HG02588 (cell line): Measurements from ENCODE around the gene ST6GALNAC4.

Experiments
- ATAC-seq: cut with Tn5 transposase; IDR thresholded peaks from one replicate; pipeline ENCODE4 v1.9.1; 2021; ENCODE audit warnings: mild to moderate bottlenecking, moderate library complexity; ENCODE audit not compliant: unreplicated experiment

ST6GALNAC4 gene

DNA sequence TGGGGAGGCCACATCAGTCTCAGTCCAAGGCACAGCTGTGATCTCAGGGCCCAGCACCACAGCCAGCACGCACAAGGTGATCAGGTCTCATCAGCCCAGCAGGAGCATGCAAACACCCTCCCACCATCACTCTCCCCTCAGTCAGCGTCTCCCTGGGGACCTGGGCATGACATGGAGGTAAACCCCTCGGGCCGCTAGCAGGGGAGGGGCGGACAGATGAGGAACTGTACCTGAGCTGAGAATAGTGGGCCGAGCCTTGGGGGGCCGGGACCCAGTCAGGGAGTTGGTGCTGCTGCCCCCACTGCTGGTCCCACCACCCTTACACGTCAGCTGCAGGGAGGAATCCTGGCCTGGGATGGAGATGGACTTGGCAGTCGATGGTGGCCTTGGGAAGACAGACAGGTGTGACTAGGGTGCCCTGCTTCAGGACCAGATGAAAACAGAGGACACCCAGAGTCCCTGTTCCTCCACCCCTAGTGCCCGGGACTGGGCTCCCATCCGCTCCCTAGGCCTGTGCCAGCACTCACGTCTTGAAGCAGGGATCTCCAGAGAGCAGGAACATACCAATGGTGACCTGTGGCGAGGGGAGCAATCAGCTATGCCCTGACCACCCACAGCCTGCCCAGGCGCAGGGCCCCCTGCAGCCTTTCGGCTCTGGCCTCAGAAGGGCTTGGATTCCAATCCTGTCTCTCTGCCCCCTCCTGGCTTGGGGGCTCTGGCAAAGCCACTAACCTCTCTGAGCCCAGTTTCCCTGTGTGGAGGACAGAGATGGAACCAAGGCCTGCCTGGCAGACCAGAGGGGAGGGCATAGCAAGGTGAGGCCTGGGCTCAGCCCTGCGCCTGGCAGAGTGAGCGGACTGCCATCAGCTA is 31.2 kb upstream of the ST6GALNAC4 start:
- ATAC-seq = no peak

DNA sequence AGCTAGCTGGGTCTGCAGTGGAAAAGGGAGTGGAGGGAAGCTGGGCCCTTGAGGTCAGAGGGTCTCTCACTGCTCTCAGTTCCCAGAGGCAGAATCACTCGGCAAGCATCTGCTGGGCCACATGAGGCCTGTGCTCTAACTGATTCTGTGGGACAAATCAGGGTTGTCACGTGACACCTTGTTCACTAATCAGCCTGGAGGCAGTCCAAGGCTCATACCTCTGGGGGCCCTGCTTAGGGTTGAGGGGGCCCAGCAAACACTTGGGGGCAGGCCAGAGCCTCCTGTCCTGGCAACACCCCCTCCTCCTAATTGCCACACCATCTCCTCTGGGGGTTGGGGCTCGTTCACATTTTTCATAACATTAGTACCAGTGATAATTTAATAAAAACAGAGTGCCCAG is 29.9 kb upstream of the ST6GALNAC4 start:
- ATAC-seq = no peak

DNA sequence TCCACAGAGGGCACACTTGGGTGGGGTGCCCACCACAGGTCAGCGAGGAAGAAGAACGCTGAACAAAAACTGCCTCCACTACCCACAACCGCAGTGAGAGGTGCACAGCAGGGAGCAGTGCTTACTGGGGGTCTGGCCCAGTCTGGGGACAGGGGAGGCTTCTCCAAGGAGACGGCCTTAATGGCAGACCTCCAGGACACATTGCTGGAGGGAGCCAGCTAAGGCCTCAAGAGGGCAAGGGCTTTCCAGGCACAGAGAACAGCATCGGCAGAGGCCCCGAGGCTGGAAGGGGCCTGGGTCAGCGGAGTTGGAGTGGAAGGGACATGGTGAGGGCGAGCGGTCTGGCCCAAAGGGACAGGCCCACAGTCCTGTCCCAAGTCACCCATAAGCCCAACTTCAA is 29.1 kb upstream of the ST6GALNAC4 start:
- ATAC-seq = no peak

DNA sequence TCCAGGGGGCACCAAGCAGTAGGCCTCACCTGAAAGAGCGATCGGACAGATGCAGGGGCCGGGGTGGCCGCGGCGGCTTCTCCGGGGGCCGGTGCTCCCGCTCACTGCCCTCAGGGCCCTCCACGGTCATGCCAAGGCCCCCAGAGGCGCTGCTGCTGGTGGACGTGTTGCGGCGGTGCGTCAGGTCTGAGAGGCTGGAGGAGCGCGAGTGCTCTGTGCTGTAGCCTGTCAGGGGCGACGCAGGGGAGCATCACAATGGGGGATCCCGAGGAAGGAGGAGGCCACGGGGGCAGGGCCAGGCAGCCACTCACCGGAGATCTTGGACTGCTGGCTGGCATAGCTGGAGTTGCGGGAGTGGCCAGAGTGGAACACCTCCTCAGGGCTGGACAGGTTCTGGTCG is 28.5 kb upstream of the ST6GALNAC4 start:
- no peak for ATAC-seq

DNA sequence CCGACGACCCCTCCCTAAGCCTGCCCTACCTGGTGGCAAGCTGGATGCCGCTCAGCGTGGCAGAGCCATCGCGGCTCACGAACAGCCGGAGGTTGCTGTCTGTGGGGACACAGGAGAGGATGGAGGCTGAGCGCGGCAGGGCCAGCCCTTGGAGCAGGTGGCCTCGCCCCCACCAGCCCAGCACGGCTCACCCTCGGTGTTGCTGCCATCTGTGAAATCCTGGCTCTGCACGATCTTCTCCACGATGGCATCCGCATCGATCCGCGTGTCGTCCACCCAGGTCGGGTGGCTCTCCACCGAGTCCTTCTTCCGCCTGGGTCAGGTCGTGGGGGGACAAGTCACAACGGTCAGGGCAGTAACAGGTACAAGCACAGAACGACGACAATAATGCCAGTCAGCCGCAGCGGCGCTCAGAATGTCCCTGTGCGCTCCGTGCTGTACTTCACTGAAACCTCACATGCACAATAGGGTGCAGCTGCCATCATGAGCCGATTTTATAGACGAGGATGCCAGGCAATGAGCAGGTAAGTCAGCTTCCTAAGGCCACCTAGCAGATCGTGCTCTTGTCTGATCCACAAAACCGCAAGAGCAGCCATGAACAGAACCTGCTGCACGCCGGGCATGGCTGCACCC is 27.9 kb upstream of the ST6GALNAC4 start:
- no peak for ATAC-seq

DNA sequence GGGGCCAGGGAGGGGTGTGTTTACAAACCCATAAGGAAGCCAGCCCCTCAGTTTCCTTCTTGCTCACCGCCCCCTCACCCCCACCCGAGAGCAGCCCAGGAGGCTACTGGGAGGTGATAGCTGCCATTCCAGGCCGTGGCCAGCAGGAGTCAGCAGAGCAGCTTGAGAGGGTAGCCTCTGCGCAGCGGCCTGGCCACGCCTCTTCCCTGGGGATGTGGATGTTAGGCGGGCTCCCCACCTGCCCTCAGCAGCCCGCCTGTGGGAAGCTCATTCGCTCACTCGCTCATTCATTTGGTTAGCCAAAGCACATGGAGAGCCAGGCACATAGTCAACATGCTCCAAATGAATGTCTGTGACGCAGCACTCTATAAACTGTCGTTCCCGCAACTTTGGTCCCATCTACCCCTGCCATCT is 26.9 kb upstream of the ST6GALNAC4 start:
- peak; percentile 56 for ATAC-seq

DNA sequence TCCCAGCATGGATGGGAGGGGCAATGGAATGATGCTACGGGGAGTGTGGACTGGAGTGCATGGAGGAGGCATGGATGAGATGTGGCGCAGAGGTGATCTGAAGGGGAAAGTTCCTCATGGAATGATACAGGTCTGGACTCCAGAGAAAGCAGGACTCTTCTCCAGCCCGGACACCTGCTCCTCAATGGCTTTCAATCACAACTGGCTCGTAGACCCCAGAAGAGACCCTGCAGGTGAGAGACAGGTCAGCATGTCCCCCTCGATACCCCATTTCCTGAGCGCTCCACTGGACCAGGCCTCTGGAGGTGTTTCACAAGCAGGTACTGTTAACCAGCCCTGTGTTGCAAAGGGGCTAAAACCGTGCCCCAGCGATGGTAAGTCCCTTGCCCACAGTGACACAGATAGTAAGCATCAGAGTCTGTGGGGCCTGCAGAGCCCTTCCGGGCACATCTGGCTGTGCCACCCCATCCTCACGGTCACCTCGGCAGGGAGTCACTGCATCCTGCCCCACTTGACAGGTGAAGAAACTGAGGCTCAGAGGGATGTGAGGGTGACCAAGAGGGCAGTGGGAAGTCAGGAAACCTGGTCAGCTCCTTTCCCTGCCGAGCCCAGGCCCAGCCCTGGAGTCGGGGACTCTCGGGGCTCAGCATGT is 26.3 kb upstream of the ST6GALNAC4 start:
- ATAC-seq = peak; percentile 8

DNA sequence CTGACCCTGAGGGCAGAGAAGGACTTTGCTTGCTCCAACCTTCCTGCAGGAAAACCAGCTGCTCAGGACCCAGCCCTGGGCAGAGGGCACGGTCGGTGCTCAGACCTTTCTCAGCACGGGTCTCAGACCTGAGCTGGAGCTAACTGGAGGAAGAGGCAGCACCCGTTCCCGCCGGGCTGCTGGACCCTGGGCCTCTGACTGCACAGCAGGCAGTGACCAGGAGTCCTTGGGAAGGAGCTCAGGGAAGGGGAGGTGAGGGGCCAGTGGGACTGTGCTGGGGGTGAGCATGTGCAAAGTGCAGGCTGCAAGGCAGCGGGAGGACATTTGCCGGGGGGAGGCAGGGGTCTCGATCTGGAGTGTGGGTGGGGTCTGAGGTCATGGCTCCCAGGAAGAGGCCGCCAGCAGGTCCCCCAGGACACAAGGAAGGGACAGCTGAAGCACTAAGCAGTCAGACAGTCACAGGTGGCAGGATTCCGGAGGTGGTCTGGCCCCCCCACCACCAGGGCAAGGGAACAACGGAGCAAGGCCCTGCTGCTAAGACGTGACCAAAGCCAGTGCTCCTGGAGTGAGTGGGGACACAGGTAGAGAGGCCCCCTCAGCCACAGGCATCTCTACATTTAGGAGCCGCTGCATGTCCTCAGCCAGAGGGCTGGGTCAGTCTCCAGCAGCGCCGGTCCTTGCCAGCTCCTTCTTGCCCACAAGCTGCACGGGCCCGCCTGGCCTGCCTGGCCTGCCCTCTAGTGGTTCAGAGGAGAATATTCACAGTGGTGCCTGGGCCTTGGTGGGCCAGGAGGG is 25.6 kb upstream of the ST6GALNAC4 start:
- no peak for ATAC-seq

DNA sequence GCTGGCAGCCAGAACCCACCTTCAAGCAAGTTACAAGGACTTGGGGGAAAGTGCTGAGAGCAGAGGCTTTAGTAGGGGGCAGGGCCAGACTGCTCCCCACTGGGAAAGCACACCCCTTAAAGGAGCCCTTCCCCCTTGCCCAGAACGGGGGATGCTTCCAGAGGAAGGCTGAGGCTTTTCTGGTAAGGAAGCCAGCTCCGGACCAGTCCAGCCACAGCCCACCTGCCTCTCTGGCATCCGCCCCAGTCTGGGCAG is 25.0 kb upstream of the ST6GALNAC4 start:
- no peak for ATAC-seq

DNA sequence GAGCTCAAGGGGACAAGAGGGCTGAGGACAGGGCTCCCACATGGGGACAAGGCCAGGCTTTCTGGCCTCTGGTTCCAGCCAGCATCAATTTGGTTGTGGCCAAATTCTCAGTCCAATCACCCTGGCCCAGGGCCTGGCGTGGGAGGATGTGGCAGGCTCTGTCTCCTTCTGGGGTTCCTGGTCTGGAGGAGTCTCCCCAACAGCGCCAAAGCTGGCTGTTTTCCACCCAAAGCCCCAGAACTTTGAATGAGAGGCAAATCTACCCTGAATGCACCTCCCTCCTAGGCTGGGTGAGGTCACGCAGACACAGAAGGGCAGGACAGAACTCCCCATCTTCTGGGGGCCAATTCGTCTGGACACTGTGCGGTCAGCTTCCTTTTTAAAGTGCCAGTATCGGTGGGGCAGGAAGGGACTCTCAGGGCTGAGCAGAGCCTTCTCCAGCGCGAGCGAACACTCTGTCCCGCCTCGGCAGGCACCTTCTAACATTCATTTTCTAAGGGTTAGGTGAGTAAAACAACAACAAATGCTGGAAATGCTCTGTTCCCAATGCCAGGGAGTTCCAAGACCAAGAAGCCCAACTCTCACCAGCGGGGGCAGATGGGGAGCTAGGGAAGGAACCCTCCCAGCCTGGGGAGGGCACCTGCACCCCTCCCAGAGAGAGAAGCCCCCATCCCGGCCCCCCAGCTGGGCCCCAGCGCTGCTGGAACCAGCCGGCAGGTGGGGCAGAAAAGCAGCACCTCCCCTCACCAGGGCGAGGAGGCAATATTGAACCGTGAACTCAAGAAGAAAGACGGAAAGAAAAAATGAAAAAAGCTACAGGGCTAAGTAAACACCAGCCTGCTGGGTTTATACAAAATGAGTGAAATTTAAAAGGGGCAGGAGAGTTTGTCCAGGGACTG is 24.5 kb upstream of the ST6GALNAC4 start:
- no peak for ATAC-seq

DNA sequence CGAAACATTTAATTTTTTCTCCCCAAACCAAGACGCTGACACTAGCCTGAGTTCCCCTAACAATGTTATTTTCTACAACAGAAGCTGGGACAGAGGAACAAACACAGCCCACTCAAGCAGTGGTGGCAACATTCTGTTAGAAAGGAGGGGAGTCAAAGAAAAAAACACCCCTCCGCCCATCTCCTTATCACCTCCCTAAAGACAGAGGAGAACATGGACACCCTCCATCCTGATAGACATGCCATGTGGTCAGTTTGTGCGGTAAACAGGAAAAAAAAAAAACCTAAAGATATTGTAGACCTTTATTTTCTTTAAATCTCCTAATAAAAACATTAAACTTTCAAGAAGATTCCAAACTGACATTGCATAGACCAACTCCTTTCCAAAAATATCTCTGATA is 23.8 kb upstream of the ST6GALNAC4 start:
- ATAC-seq = no peak

DNA sequence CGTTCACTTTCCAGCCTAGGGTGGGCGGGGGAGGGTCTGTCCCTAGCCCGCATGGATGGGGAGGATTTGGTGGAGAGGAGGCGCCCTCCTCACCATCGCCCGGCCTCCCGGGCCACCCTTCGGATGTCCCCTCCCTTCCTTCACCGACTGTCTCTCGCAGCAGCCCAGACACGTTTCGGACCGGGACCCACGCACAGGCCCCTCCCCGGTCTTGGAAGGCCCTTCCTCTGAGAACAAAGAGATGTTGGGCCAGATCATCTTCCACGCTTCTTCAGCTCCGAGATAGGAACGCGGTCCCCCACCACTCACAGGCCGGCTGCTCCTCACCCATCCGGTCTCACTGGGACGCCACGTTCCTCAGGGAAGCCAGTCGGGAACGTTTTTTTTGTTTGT is 21.5 kb upstream of the ST6GALNAC4 start:
- ATAC-seq = no peak

DNA sequence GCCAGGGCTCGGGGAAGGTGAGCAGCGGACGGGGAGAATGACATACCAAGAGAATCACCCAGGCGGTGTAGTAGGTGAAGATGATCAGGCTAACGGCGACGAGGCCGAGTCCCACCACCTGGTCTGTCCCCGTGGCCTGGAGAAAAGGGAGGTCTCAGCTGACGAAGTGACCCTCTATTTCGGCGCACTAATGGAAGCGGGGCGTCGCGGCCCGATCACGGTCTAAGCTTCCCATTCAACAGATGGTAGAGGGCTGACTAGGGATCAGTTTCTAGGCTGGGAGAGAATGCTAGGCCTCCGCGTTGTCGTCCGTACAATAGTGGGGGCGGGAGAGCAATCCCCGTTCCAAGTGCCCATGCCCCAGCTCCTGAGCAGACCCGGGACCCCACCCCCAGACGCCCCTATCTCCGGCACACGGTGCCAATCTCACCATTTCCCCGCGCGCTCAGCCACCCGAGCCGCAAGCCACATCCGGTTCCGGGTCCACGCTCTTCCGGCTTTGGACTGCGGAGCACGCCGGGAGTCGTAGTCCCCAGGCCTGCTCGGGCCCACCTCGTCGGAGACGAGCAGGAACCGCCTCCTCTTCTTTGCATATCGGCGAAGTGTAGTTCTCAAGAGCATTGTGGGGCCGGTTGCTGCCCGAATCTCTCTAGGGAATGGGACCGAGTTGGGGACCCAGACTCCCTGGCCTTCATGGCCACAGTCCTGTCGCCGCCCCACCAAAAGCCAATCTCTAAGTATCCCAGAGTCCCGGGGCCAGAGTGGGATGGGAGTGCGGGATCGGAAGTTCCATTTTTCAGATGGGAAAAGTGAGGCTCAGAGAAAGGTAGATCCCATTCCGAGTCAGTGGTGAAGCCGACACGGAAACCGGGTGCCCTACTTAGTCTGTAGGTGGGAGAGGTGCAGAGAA is 20.8 kb upstream of the ST6GALNAC4 start, which contains the start of gene DPM2:
Gene DPM2 (minus strand): TSS at position 467 of the 910 bp plus-strand sequence. CDS start 34 bp downstream, at position 433.
- peak; percentile 85 for ATAC-seq

DNA sequence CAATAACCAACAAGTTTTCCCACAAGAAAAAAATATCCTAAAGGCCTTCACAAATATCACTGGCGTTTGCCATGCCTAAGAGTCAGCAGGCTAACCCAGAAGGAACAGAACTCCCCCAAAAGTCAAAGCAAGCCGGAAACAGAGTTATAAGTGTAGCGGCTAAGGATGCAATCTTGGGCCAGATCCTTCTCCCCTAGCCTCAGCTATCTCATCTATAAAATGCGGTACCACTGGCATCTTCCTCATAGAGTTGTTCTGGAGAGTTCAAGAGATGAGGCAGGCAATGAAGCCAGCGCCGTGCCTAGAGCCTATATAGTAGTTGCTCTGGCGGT is 20.2 kb upstream of the ST6GALNAC4 start:
- ATAC-seq = no peak

DNA sequence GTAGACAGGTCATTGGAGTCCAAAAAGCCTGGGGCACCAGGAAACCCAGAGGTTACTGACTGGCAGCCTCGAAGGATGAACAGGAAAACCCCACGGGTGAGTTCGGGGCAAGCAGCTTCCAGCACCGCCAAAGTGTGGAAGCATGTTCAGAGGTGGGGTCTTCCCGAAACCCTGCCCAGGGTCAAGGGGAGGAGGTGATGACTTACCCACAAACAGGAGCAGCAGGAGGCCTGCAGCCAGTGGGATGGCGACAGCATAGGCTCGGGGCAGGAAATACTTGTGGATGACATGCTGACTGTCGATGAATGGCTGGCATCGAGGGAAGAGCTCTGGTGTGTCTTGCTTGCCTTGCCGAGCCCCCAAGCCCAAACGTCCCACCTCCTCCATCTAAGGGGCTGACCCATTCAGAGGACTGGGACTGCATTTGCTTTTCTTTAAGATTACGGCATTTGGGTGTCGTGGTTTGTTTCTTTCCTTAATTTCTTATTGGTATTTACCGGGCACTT is 19.6 kb upstream of the ST6GALNAC4 start:
- no peak for ATAC-seq

DNA sequence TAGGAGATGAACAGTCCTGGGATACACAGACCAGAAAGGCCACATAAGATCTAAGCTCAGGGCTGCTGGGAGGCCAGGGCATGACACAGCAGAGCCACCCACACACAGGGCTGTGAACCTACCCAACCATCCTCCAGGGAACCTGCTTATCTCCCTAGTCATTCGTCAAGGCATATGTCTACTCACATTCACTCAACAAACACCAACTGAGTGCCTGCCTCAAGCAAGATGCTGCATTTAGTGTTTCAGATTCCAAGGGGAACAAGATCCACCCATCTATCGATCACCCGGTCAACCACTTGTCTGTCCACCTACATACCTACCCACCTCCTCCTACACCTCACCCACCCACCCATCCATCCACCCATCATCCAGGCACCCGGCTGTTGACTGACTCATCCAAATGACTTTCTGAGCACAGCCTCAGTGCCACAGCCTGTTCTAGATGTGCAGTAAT is 19.0 kb upstream of the ST6GALNAC4 start:
- ATAC-seq = no peak

DNA sequence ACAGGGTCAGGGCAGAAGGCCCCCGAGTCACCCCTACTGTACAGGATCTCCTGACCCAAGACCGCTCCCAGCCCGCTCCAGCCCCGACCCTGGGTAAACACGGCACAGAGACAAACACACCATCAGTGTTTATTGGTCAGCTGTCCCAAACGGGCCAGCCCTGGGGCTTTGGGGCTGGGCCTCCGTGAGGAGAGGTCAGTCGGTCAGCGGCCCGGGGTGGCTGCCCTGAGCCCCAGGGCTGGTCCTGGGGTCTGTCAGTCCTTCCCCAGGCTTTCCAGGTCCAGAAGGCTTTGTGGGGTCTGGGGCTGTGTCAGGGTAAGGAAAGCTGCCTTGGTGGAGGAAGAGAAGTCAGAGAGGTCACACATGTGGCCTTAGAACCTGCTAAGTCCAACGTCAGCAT is 18.1 kb upstream of the ST6GALNAC4 start:
- no peak for ATAC-seq

DNA sequence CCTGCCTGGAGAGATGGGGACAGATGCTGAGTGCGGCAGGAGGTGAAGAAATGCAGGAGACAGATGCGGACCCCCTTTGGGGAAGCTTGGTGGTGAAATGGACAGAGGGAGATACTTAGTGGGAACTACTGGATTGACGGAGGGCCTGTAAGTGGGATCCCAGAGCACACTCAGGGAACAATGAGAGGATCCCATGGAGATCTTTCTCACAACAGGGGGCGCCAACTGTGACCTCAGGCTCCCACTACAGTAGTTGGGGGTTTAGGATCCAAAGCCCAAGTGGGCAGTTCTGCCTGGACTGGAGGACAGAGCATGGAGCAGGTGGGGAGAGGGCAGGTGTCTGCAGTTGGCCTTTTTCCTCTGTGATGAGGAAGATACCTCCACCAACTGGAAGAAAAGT is 17.4 kb upstream of the ST6GALNAC4 start:
- no peak for ATAC-seq
